H1 (cell line): Measurements from ENCODE around the gene ASTN2. TPM values are rescaled to one million over a fixed set of nuclear protein-coding genes. Genes with fewer than 3 reads are reported as not detected.

Source experiments
- CTBP2 ChIP-seq: IDR thresholded peaks from 2 replicates; pipeline ENCODE4 v1.7.0; 2011; ENCODE audit warnings: borderline replicate concordance, mild to moderate bottlenecking, moderate library complexity, mixed read lengths, low read length; ENCODE audit not compliant: insufficient read depth, insufficient read length
- POLR2AphosphoS5 ChIP-seq: IDR thresholded peaks from 2 replicates; pipeline ENCODE4 v1.6.1; 2011; ENCODE audit warnings: low read depth, low read length
- TCF12 ChIP-seq: IDR thresholded peaks from 2 replicates; pipeline ENCODE4 v1.6.1; 2011; ENCODE audit warnings: low read depth, mild to moderate bottlenecking, low read length
- polyA plus RNA-seq, 7 experiments: library from polyadenylated mRNA; depleted of rRNA in 3 of 7; stranded (reverse) in 5 of 7; unstranded in 2 of 7; fragments of >200 nt in 5 of 7; fragments of 200-250 nt in 2 of 7; gene quantifications; 1 replicate in 5 of 7; 2 replicates in 1 of 7; 4 replicates in 1 of 7; pipeline versions ENCODE4 v1.2.1 to v1.2.3, GENCODE V29; 2011 to 2013; ENCODE audit warnings: missing spikeins in 2 of 7, mixed read lengths in 2 of 7
- total RNA-seq: library from RNA; stranded (reverse); fragmentation: NEBNext Ultra II Directional; extraction: Animal tissue kit (Norgen Biotek cat#: 25700); gene quantifications from 2 replicates; pipeline ENCODE4 v1.2.1, GENCODE V29; 2021

ASTN2 gene
- total and polyA plus RNA-seq, 2 of the 8 experiments (the other 6 are each of a cell fraction or from before 2014, with no cell fraction given), result 8.2 to 13.7 TPM

DNA sequence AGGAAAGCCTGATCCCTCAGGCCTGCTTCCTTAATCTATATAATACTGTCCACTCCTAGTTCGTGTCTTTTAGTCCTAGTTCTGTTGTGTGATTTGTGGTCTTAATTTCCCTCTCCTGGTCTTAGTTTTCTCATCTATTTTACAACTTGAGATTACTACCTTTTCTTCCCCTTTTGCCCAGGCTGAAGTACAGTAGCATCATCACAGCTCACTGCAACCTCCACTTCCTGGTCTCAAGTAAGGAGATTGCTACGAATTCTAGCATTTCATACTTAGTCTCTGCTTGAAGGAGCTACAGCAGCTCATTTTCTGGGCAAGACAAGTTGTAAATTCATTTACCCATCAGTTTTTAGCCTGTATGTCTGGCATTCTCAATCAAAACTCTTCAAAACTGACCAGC, 722.2 kb downstream of the ASTN2 start (continued):
- TF ChIP-seq POLR2AphosphoS5 (no peak), CTBP2 (no peak), TCF12 (no peak)
- TF ChIP-seq, all 59 proteins: peak for 0
